ENCODE results near the gene RUVBL1. TPM values are rescaled to one million over a fixed set of nuclear protein-coding genes. Genes with fewer than 3 reads are reported as not detected.
A peak's percentile ranks its signal among the peaks of the same experiment; 100 is the strongest.

RUVBL1 gene
- total RNA-seq, 2 donors from 2014 or later, result 37.6 to 95.2 TPM

DNA sequence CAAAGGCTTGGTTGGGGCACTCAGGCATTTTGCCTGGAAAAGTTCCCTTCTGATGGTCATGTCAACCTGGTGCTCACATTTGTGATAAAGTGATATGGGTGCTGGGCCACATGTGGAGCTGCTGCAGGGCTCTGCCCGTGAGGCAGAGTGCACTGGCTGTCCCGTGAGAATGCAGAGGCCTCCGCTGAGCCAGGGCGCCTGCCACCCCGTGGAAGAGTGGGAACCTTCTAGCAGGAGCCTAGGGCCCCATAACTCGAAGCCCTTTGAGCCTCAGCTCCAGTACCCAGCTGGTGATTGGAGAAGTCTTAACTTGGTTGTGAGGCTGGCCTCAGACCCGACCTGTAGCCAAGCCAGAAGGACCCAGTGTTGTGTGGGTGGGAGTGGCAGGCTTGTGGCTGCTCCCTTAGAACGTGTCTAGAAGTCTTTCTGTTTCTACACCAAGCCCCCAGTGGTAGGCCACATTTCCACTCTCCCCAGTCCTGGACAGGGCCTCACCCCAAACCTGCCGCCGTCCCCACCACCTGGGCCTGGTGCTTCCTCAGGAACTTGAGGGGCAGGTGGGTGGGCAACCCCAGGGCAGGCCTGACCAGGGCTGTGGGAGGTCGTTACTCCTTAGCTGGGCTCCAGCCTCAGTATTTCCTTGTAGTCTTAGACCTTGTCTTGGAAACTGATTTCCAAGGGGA lies 51.7 kb downstream of the RUVBL1 start:
- H3K27me3 Mint-ChIP-seq, result no peaks in the 10 kb centered on the region
- peaks cover 50% of the 10 kb centered on the region for H3K36me3 Mint-ChIP-seq (ENCODE audit: low read depth)
- no peaks in the 10 kb centered on the region for H3K9me3 Mint-ChIP-seq
- no peak overlapping the region for H3K4me3 Mint-ChIP-seq
- no peaks in the 10 kb centered on the region for H3K4me1 Mint-ChIP-seq
- no peak overlapping the region for H3K27ac Mint-ChIP-seq
- no peak for ATAC-seq (replicated peaks)

DNA sequence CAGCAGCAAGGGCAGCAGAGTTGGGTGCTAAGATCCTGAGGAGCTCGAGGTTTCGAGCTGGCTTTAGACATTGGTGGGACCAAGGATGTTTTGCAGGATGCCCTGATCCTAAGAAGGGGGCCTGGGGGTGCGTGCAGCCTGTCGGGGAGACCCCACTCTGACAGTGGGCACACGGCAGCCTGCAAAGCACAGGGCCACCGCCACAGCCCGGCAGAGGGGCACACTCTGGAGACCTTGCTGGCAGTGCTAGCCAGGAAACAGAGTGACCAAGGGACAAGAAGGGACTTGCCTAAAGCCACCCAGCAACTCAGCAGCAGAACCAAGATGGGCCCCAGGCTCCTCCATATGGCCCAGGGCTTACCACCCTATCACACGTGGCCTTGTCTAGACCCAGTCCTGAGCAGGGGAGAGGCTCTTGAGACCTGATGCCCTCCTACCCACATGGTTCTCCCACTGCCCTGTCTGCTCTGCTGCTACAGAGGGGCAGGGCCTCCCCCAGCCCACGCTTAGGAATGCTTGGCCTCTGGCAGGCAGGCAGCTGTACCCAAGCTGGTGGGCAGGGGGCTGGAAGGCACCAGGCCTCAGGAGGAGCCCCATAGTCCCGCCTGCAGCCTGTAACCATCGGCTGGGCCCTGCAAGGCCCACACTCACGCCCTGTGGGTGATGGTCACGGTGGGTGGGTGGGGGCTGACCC lies 52.6 kb downstream of the RUVBL1 start:
- Mint-ChIP-seq H3K9me3 (no peaks in the 10 kb centered on the region), H3K36me3 (ENCODE audit: low read depth) (peaks cover 58% of the 10 kb centered on the region), H3K27me3 (no peaks in the 10 kb centered on the region), H3K4me3 (no peak overlapping the region), H3K4me1 (no peaks in the 10 kb centered on the region), H3K27ac (peak overlapping the region; percentile 38)
- no peak for ATAC-seq (replicated peaks)

DNA sequence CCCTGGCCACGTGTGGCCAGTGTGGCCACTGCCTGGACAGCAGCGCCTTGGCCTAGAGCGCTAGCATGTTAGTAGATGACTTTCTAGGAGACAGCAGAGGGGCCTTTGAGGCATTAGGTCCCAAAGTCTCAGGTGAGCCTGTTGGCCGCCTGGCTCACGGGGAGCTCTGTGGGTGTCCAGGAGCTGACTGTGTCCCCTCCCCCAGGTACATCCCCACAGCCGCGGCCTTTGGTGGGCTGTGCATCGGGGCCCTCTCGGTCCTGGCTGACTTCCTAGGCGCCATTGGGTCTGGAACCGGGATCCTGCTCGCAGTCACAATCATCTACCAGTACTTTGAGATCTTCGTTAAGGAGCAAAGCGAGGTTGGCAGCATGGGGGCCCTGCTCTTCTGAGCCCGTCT lies 54.3 kb downstream of the RUVBL1 start:
- Mint-ChIP-seq H3K4me3 (no peak overlapping the region), H3K9me3 (no peaks in the 10 kb centered on the region), H3K27me3 (no peaks in the 10 kb centered on the region), H3K27ac (no peak overlapping the region), H3K36me3 (ENCODE audit: low read depth) (peaks cover 73% of the 10 kb centered on the region), H3K4me1 (no peaks in the 10 kb centered on the region)
- ATAC-seq (replicated peaks), result no peak

DNA sequence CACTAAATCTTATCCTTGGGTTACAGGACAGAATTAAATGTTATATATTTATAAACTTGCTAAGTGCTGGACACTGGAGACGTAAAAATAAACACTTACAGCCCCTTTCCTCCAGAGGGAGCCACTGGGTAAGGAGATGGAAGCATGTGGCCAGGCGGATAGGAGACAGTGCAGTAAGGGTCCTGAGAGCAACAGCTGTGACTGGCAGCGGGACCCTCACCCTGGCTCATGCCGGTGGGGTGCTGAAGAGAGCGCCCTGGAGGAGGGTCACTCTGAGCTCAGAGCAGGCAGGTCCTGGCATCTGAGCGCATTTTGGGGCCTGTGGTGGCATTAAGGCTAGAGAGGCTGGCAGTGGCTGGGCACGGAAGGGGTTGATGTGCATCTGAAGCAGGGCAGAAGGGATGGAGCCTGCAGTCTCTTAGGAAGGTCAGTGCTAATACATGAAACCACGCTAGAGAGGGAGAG lies 55.4 kb downstream of the RUVBL1 start:
- peaks cover 78% of the 10 kb centered on the region for H3K36me3 Mint-ChIP-seq (ENCODE audit: low read depth)
- no peak overlapping the region for H3K27ac Mint-ChIP-seq
- H3K27me3 Mint-ChIP-seq, result no peaks in the 10 kb centered on the region
- no peaks in the 10 kb centered on the region for H3K9me3 Mint-ChIP-seq
- peak; percentile 29 for ATAC-seq (replicated peaks)
- H3K4me3 Mint-ChIP-seq, result no peak overlapping the region
- no peaks in the 10 kb centered on the region for H3K4me1 Mint-ChIP-seq

DNA sequence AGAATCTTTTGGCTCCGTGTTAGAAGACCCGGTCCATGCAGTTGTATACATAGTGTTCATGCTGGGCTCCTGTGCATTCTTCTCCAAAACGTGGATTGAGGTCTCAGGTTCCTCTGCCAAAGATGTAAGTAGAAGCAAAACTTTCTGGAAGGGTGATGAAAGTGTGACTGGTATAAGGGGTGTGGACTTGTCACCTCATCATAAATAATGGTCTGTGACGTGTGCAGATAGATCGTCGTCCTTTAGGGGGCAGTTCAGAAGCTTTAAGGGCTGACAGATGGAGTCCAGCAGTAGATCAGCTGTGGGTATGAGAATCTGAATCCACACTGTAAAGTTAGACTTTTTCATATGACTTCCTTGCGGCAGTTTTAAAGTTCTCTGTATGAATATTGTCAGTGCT lies 56.1 kb downstream of the RUVBL1 start:
- peaks cover 85% of the 10 kb centered on the region for H3K36me3 Mint-ChIP-seq (ENCODE audit: low read depth)

DNA sequence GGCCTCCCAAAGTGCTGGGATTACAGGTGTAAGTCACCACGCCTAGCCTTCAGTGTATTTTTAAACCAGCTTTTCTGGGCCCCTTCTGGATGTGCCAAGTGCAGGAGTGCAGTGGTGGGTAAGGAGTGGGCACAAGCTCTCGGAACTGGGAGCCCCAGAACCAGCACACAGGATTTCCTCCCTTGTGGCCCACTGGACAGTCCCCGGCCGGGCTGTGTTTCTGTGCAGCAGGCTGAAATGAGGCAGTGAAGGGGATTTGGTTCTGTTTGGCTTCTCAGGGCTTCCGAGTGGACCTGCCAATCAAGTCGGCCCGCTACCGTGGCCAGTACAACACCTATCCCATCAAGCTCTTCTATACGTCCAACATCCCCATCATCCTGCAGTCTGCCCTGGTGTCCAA lies 56.9 kb downstream of the RUVBL1 start:
- Mint-ChIP-seq H3K9me3 (no peaks in the 10 kb centered on the region), H3K36me3 (ENCODE audit: low read depth) (peaks cover 93% of the 10 kb centered on the region), H3K27ac (no peak overlapping the region), H3K4me3 (no peak overlapping the region), H3K27me3 (no peaks in the 10 kb centered on the region), H3K4me1 (peaks cover 10% of the 10 kb centered on the region)
- no peak for ATAC-seq (replicated peaks)

More for the DNA sequence above, 56.1 kb downstream of the RUVBL1 start:
- H3K27me3 Mint-ChIP-seq, result no peaks in the 10 kb centered on the region
- H3K4me1 Mint-ChIP-seq, result peaks cover 2% of the 10 kb centered on the region
- no peak for ATAC-seq (replicated peaks)
- H3K27ac Mint-ChIP-seq, result no peak overlapping the region
- H3K9me3 Mint-ChIP-seq, result no peaks in the 10 kb centered on the region
- H3K4me3 Mint-ChIP-seq, result no peak overlapping the region

DNA sequence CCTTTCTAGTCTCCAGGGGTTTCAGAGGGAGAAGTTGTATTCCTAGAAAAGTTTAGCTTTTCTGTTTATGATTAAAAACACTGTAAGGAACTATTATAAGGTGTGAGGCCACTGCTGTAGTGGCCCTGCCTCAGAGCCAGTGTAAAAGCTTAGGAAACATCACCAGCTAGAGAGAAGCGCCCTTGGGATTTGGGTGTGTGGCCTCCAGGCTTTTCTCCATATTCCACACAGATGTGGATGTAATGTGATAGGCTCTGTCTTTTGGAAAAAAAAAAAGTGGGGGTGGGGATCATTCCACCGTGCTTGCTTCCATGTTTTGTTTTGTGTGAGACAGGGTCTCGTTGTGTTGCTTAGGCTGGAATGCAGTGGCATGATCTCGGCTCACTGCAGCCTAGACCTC lies 57.5 kb downstream of the RUVBL1 start:
- Mint-ChIP-seq H3K27ac (no peak overlapping the region), H3K36me3 (ENCODE audit: low read depth) (peaks cover 99% of the 10 kb centered on the region), H3K4me3 (no peak overlapping the region), H3K9me3 (no peaks in the 10 kb centered on the region), H3K4me1 (peaks cover 12% of the 10 kb centered on the region), H3K27me3 (no peaks in the 10 kb centered on the region)
- no peak for ATAC-seq (replicated peaks)

DNA sequence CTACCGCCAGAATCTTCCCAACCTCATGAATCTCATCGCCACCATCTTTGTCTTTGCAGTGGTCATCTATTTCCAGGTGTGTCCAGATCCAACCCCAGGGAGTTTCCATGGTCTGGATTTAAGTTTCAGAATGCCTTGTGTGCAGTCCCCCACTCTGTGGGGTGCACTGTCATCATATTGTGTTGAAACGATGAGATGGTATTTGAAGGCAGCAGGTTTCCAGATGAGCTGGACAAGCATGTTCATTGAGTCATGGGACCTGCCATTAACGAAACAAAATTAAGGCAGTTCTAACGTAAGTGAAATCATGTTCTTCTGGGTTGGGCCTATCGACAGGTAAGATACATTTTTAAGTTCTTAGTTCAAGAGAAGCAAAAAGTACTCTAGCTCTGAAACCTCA lies 58.6 kb downstream of the RUVBL1 start:
- H3K4me3 Mint-ChIP-seq, result no peak overlapping the region
- H3K36me3 Mint-ChIP-seq (ENCODE audit: low read depth), result peaks cover 100% of the 10 kb centered on the region
- H3K4me1 Mint-ChIP-seq, result peaks cover 12% of the 10 kb centered on the region
- no peaks in the 10 kb centered on the region for H3K9me3 Mint-ChIP-seq
- no peak overlapping the region for H3K27ac Mint-ChIP-seq
- ATAC-seq (replicated peaks), result no peak
- no peaks in the 10 kb centered on the region for H3K27me3 Mint-ChIP-seq

DNA sequence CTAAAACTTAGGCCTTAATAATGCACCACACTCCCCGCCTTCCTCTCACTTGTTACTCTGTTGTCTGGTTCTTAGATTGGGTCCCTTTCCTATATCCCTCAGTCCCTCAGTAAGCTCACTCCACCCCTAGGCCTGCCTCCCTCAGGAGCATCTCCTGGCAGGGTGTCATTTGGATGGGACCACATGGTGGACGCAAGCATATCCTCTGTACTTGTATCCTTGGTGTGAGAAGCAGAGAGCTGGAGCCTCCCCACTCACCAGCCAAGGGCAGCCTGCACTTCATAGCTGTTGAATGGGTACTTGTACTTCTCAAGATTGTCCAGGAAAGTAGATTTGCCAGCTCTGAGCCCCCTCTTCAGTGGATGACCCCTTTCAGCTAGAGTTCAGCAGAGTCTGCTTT lies 59.7 kb downstream of the RUVBL1 start:
- H3K27me3 Mint-ChIP-seq, result no peaks in the 10 kb centered on the region
- no peaks in the 10 kb centered on the region for H3K9me3 Mint-ChIP-seq
- peaks cover 100% of the 10 kb centered on the region for H3K36me3 Mint-ChIP-seq (ENCODE audit: low read depth)
- peaks cover 12% of the 10 kb centered on the region for H3K4me1 Mint-ChIP-seq
- H3K27ac Mint-ChIP-seq, result no peak overlapping the region
- no peak overlapping the region for H3K4me3 Mint-ChIP-seq
- no peak for ATAC-seq (replicated peaks)

DNA sequence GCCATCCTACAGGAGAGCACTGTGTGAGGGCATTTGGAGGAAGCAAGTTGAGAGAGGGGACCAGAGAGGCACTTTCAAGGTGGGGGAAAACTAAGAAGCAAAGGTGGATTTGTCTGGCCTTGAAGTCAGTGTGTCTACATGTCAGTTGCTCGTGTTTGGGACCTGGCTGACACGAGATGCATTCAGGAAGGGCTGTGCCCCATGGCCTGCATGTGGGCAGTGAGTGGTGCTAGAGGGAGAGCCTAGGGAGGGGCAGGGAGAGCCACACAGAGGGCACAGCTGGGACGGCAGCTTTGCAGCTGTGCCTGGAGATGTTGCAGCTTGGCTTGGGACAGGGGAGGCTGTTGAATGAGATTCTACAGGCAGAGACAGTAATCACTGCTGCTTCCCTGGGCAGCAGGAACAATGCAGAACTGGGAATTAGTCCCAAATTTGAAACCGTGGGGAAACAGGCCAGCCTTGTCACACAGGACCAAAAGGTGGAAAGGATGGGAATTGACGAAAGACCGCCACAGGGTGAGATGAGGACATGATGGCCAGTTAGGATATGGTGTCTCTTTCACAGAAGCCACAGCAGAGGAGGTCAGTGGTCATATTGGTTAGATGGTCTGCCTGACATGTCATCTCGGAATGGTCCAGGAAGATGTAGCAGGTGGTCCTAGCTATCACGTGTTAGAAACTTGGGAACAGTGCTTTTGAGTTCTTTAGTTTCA lies 61.4 kb downstream of the RUVBL1 start:
- Mint-ChIP-seq H3K4me1 (peaks cover 12% of the 10 kb centered on the region), H3K4me3 (no peak overlapping the region), H3K27ac (peak overlapping the region; percentile 58), H3K27me3 (no peaks in the 10 kb centered on the region), H3K9me3 (no peaks in the 10 kb centered on the region), H3K36me3 (ENCODE audit: low read depth) (peaks cover 100% of the 10 kb centered on the region)
- ATAC-seq (replicated peaks), result no peak

DNA sequence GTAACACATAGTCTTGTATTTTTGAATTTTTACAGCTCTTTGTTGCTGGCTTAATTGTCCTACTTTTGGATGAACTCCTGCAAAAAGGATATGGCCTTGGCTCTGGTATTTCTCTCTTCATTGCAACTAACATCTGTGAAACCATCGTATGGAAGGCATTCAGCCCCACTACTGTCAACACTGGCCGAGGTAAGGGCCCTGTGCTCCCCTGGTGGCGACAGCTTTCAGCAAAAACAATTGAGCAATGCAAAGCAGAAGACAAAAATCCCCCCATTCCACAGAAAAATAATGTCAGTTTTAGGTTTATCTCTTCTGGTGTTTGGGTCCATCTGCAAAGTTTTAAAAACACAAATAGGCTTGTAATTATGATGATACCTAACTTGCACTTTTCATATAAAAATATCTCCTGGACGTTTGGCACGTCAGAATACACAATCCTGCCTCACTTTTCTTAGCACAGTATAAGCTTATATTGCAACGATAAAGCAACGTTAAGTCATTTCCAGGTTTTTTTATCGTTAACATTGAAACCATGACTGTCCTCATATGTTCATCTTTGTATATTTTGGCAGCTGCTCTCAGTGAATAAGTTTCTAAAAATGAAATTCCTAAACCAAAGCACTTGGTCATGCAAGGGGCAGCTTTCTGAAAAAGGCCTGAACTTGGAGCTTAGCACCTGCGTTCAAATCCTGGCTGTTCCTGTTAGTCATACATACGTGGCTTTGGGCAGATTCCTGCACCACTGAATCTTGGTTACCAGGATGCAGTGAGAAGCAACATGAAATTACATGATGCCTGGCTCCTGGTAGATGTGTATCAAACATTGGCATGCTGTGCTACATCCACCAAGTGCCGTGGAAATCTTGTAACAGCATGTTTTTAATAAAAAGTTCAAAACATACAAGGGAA lies 62.9 kb downstream of the RUVBL1 start:
- peaks cover 14% of the 10 kb centered on the region for H3K4me1 Mint-ChIP-seq
- no peak overlapping the region for H3K4me3 Mint-ChIP-seq
- peak overlapping the region; percentile 58 for H3K27ac Mint-ChIP-seq
- ATAC-seq (replicated peaks), result no peak
- no peaks in the 10 kb centered on the region for H3K27me3 Mint-ChIP-seq
- no peaks in the 10 kb centered on the region for H3K9me3 Mint-ChIP-seq
- H3K36me3 Mint-ChIP-seq (ENCODE audit: low read depth), result peaks cover 100% of the 10 kb centered on the region

DNA sequence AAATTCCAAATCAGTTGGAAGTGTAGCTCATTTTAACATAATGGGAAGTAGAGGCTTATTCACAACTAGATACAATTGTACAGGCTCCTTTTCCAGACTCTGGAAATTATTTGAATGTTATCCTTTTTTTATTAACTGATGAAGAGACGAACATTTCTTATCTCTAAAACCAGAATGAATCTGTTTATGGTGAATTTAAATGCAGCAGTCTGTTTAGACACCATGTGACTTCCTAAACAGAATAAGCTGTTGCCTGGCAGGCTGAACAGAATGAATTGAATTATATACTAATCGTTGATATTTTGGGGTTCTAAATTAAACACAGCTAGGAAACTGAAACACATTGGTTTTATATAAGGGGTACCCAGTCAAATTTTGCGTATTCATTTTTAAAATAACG lies 67.4 kb downstream of the RUVBL1 start:
- Mint-ChIP-seq H3K9me3 (no peaks in the 10 kb centered on the region), H3K27ac (no peak overlapping the region), H3K4me1 (peaks cover 33% of the 10 kb centered on the region), H3K27me3 (no peaks in the 10 kb centered on the region), H3K4me3 (no peak overlapping the region), H3K36me3 (ENCODE audit: low read depth) (peaks cover 88% of the 10 kb centered on the region)
- ATAC-seq (replicated peaks), result no peak

DNA sequence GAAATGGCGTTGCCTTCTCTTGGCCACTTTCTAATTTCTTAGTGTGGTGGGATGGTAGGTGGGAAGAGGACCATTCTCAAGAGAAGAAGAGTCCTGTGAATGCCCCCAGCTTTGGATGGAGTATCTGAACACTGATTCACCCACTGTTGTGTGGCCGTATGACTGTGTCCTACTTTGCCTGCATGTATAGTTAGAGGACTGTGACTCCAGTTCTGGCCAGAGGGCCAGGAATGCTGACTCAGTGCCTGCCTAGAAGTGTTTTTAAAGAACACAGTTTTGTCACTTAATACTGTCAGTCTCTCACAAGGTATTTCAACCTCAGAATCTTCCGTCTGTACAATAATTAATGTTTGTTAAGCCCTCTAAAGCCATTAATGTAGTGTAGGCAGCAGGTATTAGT lies 69.2 kb downstream of the RUVBL1 start:
- ATAC-seq (replicated peaks), result peak; percentile 10
- H3K36me3 Mint-ChIP-seq (ENCODE audit: low read depth), result peaks cover 69% of the 10 kb centered on the region
- peaks cover 35% of the 10 kb centered on the region for H3K4me1 Mint-ChIP-seq
- no peaks in the 10 kb centered on the region for H3K9me3 Mint-ChIP-seq
- peak overlapping the region; percentile 98 for H3K27ac Mint-ChIP-seq
- H3K27me3 Mint-ChIP-seq, result no peaks in the 10 kb centered on the region
- H3K4me3 Mint-ChIP-seq, result peak overlapping the region; percentile 97

DNA sequence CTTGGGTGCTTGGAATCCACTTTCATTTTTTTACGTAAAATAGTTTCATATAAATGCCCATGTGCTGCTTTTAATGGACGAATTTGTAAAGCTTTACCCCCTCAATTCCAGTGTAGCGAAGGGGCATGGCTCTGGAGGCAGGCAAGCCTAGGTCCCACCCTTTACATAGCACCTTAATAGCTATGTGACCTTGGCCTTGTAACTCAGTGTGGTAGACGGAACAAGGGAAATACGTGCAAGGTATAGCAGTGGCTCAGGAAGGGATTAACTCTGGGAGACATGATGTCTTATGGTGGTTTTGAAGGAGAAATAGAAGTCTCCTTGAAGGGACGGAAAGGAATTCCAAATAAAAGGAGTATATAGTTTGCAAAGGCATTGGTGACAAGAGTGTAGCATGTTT lies 70.0 kb downstream of the RUVBL1 start:
- no peaks in the 10 kb centered on the region for H3K9me3 Mint-ChIP-seq
- peak overlapping the region; percentile 97 for H3K4me3 Mint-ChIP-seq
- H3K27me3 Mint-ChIP-seq, result no peaks in the 10 kb centered on the region
- H3K4me1 Mint-ChIP-seq, result peaks cover 35% of the 10 kb centered on the region
- ATAC-seq (replicated peaks), result no peak
- peak overlapping the region; percentile 98 for H3K27ac Mint-ChIP-seq
- H3K36me3 Mint-ChIP-seq (ENCODE audit: low read depth), result peaks cover 62% of the 10 kb centered on the region

Measured in activated T-helper 17 cell treated with anti-CD3 and anti-CD28 coated beads, Interleukin-2, amount 50 U/mL, for 72 hours (primary cell).